ENCODE measurements around the gene ADGRD2. TPM values are rescaled to one million over a fixed set of nuclear protein-coding genes. Genes with fewer than 3 reads are reported as not detected.

The ADGRD2 gene
- total RNA-seq, 3 donors from 2014 or later = not detected

GRCh38 chr9:124503713-124504529 is 53.7 kb downstream of the ADGRD2 start:
- no peaks in the 10 kb centered on the region for H3K9me3 ChIP-seq
- no peak for TF ChIP-seq CTCF (IDR thresholded peaks at IDR 0.05)
- intact Hi-C loops (cut with DNase I, micrococcal nuclease) = no loop called here
- no peak overlapping the region for H3K4me3 ChIP-seq
- no peaks in the 10 kb centered on the region for H3K36me3 ChIP-seq (ENCODE audit: low read depth)
- ATAC-seq = no peak
- DNase-seq = no peak
- peaks cover 6% of the 10 kb centered on the region for H3K4me1 ChIP-seq (ENCODE audit: low read depth)

GRCh38 chr9:124504530-124505005 is 54.3 kb downstream of the ADGRD2 start:
- no peaks in the 10 kb centered on the region for H3K36me3 ChIP-seq (ENCODE audit: low read depth)
- no peak overlapping the region for H3K4me3 ChIP-seq
- H3K9me3 ChIP-seq = no peaks in the 10 kb centered on the region
- intact Hi-C loops (cut with DNase I, micrococcal nuclease) = no loop called here
- peaks cover 6% of the 10 kb centered on the region for H3K4me1 ChIP-seq (ENCODE audit: low read depth)
- TF ChIP-seq CTCF (IDR thresholded peaks at IDR 0.05) = no peak
- no peak for DNase-seq
- no peak for ATAC-seq

- H3K9me3 ChIP-seq = no peaks in the 10 kb centered on the region
- no peaks in the 10 kb centered on the region for H3K36me3 ChIP-seq (ENCODE audit: low read depth)
- intact Hi-C loops (cut with DNase I, micrococcal nuclease) = no loop called here
- no peak overlapping the region for H3K4me3 ChIP-seq
- no peak for TF ChIP-seq CTCF (IDR thresholded peaks at IDR 0.05)
- no peak for DNase-seq
- ATAC-seq = no peak
- H3K4me1 ChIP-seq (ENCODE audit: low read depth) = peaks cover 6% of the 10 kb centered on the region
Measured at GRCh38 chr9:124505006-124505900, 55.0 kb downstream of the ADGRD2 start.

GRCh38 chr9:124505901-124506346 is 55.7 kb downstream of the ADGRD2 start:
- intact Hi-C loops (cut with DNase I, micrococcal nuclease) = no loop called here

More at GRCh38 chr9:124505901-124506346, 55.7 kb downstream of the ADGRD2 start:
- no peak for DNase-seq
- Histone ChIP-seq H3K4me1 (ENCODE audit: low read depth) (peaks cover 6% of the 10 kb centered on the region), H3K4me3 (no peak overlapping the region), H3K36me3 (ENCODE audit: low read depth) (no peaks in the 10 kb centered on the region), H3K9me3 (no peaks in the 10 kb centered on the region)
- ATAC-seq = no peak
- no peak for TF ChIP-seq CTCF (IDR thresholded peaks at IDR 0.05)
